Measurements from ENCODE around the gene LRP1B.

DNA sequence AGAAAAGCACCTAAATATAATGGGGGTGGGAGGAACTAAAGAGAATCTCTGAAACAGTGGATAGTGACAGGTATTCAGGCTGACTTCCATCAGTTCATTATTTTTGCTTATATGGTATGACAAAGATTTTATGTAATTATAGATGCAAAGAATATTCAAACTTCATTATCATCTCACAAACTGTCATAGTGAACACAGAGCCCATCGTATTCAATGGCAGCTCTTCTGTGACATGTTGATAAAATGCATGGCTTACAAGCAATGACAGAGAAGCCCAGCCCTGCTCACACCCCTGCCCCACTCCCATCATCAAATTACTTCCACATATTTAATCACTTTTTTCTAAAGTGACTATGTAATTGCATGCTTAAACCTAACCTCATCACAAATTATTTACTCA lies 904.3 kb downstream of the LRP1B start:
- no peak for TF ChIP-seq JUND (IDR thresholded peaks at IDR 0.05)
- no peak for TF ChIP-seq RXRA (IDR thresholded peaks at IDR 0.05)
- TF ChIP-seq YY1 (IDR thresholded peaks at IDR 0.05), result no peak
- TF ChIP-seq, protein P1, sequence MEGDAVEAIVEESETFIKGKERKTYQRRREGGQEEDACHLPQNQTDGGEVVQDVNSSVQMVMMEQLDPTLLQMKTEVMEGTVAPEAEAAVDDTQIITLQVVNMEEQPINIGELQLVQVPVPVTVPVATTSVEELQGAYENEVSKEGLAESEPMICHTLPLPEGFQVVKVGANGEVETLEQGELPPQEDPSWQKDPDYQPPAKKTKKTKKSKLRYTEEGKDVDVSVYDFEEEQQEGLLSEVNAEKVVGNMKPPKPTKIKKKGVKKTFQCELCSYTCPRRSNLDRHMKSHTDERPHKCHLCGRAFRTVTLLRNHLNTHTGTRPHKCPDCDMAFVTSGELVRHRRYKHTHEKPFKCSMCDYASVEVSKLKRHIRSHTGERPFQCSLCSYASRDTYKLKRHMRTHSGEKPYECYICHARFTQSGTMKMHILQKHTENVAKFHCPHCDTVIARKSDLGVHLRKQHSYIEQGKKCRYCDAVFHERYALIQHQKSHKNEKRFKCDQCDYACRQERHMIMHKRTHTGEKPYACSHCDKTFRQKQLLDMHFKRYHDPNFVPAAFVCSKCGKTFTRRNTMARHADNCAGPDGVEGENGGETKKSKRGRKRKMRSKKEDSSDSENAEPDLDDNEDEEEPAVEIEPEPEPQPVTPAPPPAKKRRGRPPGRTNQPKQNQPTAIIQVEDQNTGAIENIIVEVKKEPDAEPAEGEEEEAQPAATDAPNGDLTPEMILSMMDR (IDR thresholded peaks at IDR 0.05; ENCODE audit: low read depth, low read length, missing input control), result no peak
- no peak for TF ChIP-seq HNF4A (conservative IDR thresholded peaks at IDR 0.05)
- no peak for TF ChIP-seq RAD21 (IDR thresholded peaks at IDR 0.05)
- TF ChIP-seq, protein P2, sequence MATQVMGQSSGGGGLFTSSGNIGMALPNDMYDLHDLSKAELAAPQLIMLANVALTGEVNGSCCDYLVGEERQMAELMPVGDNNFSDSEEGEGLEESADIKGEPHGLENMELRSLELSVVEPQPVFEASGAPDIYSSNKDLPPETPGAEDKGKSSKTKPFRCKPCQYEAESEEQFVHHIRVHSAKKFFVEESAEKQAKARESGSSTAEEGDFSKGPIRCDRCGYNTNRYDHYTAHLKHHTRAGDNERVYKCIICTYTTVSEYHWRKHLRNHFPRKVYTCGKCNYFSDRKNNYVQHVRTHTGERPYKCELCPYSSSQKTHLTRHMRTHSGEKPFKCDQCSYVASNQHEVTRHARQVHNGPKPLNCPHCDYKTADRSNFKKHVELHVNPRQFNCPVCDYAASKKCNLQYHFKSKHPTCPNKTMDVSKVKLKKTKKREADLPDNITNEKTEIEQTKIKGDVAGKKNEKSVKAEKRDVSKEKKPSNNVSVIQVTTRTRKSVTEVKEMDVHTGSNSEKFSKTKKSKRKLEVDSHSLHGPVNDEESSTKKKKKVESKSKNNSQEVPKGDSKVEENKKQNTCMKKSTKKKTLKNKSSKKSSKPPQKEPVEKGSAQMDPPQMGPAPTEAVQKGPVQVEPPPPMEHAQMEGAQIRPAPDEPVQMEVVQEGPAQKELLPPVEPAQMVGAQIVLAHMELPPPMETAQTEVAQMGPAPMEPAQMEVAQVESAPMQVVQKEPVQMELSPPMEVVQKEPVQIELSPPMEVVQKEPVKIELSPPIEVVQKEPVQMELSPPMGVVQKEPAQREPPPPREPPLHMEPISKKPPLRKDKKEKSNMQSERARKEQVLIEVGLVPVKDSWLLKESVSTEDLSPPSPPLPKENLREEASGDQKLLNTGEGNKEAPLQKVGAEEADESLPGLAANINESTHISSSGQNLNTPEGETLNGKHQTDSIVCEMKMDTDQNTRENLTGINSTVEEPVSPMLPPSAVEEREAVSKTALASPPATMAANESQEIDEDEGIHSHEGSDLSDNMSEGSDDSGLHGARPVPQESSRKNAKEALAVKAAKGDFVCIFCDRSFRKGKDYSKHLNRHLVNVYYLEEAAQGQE (IDR thresholded peaks at IDR 0.05), result no peak
- no peak for TF ChIP-seq TAF1 (conservative IDR thresholded peaks at IDR 0.05)
